ENCODE measurements around the gene RUNX1. TPM values are rescaled to one million over a fixed set of nuclear protein-coding genes. Genes with fewer than 3 reads are reported as not detected.

The RUNX1 gene
- total and polyA plus RNA-seq, 10 of the 15 experiments (the other 5 are each of a cell fraction or from before 2014, with no cell fraction given): 0.90 to 15.2 (median 4.1) TPM

- Histone ChIP-seq H4K20me1 (ENCODE audit: control insufficient read depth, insufficient read depth) (no peaks in the 10 kb centered on the region; the same call in 1 of the 2 replicates), H3K27ac (ENCODE audit: control insufficient read depth, insufficient read depth) (no peak overlapping the region), H3K4me2 (ENCODE audit: control insufficient read depth, insufficient read depth) (no peak overlapping the region), H3K4me3 (no peak overlapping the region), H2AFZ (ENCODE audit: control insufficient read depth, low read depth, low read length) (no peak overlapping the region), H3K4me1 (ENCODE audit: control insufficient read depth, insufficient read depth, low read length) (peaks cover 17% of the 10 kb centered on the region), H3K9me3 (replicated peaks; ENCODE audit: control insufficient read depth, insufficient read depth, low read length) (no peaks in the 10 kb centered on the region; the same call in 2 of the 3 replicates), H3K79me2 (ENCODE audit: control insufficient read depth, insufficient read depth, low read length) (no peaks in the 10 kb centered on the region), H3K9ac (ENCODE audit: control insufficient read depth, insufficient read depth, low read length) (no peak overlapping the region), H3K36me3 (ENCODE audit: control insufficient read depth in 2 of 2, insufficient read depth in 2 of 2, low read length in 1 of 2) (no peaks in the 10 kb centered on the region; a peak in 1 of 4 replicates), H3K27me3 (replicated peaks in 1 of 2; ENCODE audit: control insufficient read depth in 2 of 2, insufficient read depth in 2 of 2, low read length in 1 of 2) (no peaks in the 10 kb centered on the region)
- POLR2A ChIA-PET: no interaction called here
- intact Hi-C loops (cut with micrococcal nuclease; ENCODE audit: unreplicated experiment): no loop called here
- ATAC-seq (no peak), DNase-seq (ENCODE audit: low read depth, low spot score) (no peak), FAIRE-seq (no peak)
- 86% methylated on average over 11 of the region's 11 CpGs for WGBS (ENCODE audit: insufficient coverage, insufficient replicate concordance, low lambda C conversion rate, missing lambda C conversion rate)
- SMC1A ChIA-PET (ENCODE audit: uncharacterized antibody, unreplicated experiment): no interaction called here
- no TSS peak for BruUV-seq (replicated peaks)
- TF ChIP-seq SKIL (IDR thresholded peaks at IDR 0.05; ENCODE audit: low read depth, poor library complexity, severe bottlenecking): no peak
- no peak for TF ChIP-seq POU2F2 (IDR thresholded peaks at IDR 0.05; ENCODE audit: borderline replicate concordance, low read depth, low read length)
- TF ChIP-seq IKZF2 (IDR thresholded peaks at IDR 0.05): no peak
- TF ChIP-seq JUND (IDR thresholded peaks at IDR 0.05; ENCODE audit: low read depth, low read length): no peak
- TF ChIP-seq STAT1 (conservative IDR thresholded peaks at IDR 0.05): no peak
- no peak for TF ChIP-seq SUZ12 (IDR thresholded peaks at IDR 0.05; ENCODE audit: unreplicated experiment)
- TF ChIP-seq SUPT20H (IDR thresholded peaks at IDR 0.05; ENCODE audit: borderline replicate concordance, control insufficient read depth, low read depth, low read length): no peak
- no peak for TF ChIP-seq KLF5 (IDR thresholded peaks at IDR 0.05; ENCODE audit: partially characterized antibody)
- no peak for TF ChIP-seq ASH2L (IDR thresholded peaks at IDR 0.05; ENCODE audit: borderline replicate concordance, low read depth)
- RAD21 ChIA-PET (ENCODE audit: unreplicated experiment): no interaction called here
- in situ Hi-C loops (cut with MboI): loop anchor here (25.0 kb wide), 2 partner anchors 838 to 1588 kb away; partner anchors contain the start of gene IL10RB
- CTCF ChIA-PET: no interaction called here
Measured at GRCh38 chr21:34850166-34850690, 198.9 kb downstream of the RUNX1 start.

All from GM12878 (cell line).